H9 (cell line): ENCODE measurements around the gene RAB3GAP2. TPM values are rescaled to one million over a fixed set of nuclear protein-coding genes. Genes with fewer than 3 reads are reported as not detected.
A peak's percentile ranks its signal among the peaks of the same experiment; 100 is the strongest.

Experiments
- DNase-seq: peaks from one replicate; pipeline ENCODE4 v3.0.0-alpha.2; 2017
- H2AFZ ChIP-seq: one replicate; pipeline ENCODE4 v1.6.1; 2013; ENCODE audit warnings: mild to moderate bottlenecking, low read length, control low read depth, moderate library complexity
- H2AK5ac ChIP-seq: 2 replicates; pipeline ENCODE4 v1.6.1; 2013; ENCODE audit warnings: low read length, control low read depth, mixed read lengths; ENCODE audit not compliant: insufficient read length
- H2BK120ac ChIP-seq: one replicate; pipeline ENCODE4 v1.6.1; 2013; ENCODE audit warnings: low read depth, mild to moderate bottlenecking, low read length, control low read depth, inconsistent platforms; ENCODE audit not compliant: poor library complexity, severe bottlenecking
- H2BK12ac ChIP-seq: 2 replicates; pipeline ENCODE4 v1.6.1; 2013; ENCODE audit warnings: low read length, control low read depth, mixed read lengths, low read depth; ENCODE audit not compliant: insufficient read length
- H2BK15ac ChIP-seq: 2 replicates; pipeline ENCODE4 v1.6.1; 2013; ENCODE audit warnings: low read depth, low read length, control low read depth
- H2BK20ac ChIP-seq: one replicate; pipeline ENCODE4 v1.6.1; 2013; ENCODE audit warnings: low read depth, mild to moderate bottlenecking, low read length, control low read depth, inconsistent platforms; ENCODE audit not compliant: poor library complexity, severe bottlenecking
- H2BK5ac ChIP-seq: 2 replicates; pipeline ENCODE4 v1.6.1; 2013; ENCODE audit warnings: low read length, control low read depth, mixed read lengths; ENCODE audit not compliant: insufficient read length
- H3K14ac ChIP-seq: 2 replicates; pipeline ENCODE4 v1.6.1; 2013; ENCODE audit warnings: low read length, control low read depth; ENCODE audit not compliant: insufficient read depth
- H3K18ac ChIP-seq: 2 replicates; pipeline ENCODE4 v1.6.1; 2013; ENCODE audit warnings: low read depth, mild to moderate bottlenecking, mixed read lengths, low read length, control low read depth; ENCODE audit not compliant: insufficient read length
- H3K23ac ChIP-seq: 2 replicates; pipeline ENCODE4 v1.6.1; 2013; ENCODE audit warnings: low read length, control low read depth, mixed read lengths, low read depth; ENCODE audit not compliant: insufficient read length
- H3K23me2 ChIP-seq: 2 replicates; pipeline ENCODE4 v1.6.1; 2013; ENCODE audit warnings: low read depth, mild to moderate bottlenecking, mixed read lengths, low read length, control low read depth; ENCODE audit not compliant: insufficient read length, poor library complexity, severe bottlenecking
- H3K27ac ChIP-seq: 2 replicates; pipeline ENCODE4 v1.5.1; 2013; ENCODE audit warnings: low read length, control low read depth, mixed read lengths, low read depth; ENCODE audit not compliant: insufficient read length
- H3K27me3 ChIP-seq: 2 replicates; pipeline ENCODE4 v1.6.1; 2013; ENCODE audit warnings: low read length, control low read depth, inconsistent platforms; ENCODE audit not compliant: insufficient read depth
- H3K4ac ChIP-seq: 2 replicates; pipeline ENCODE4 v1.6.1; 2013; ENCODE audit warnings: low read depth, mild to moderate bottlenecking, control low read depth, inconsistent platforms, low read length, moderate library complexity
- H3K4me1 ChIP-seq: 2 replicates; pipeline ENCODE4 v1.6.1; 2013; ENCODE audit warnings: low read length, control low read depth, inconsistent platforms; ENCODE audit not compliant: insufficient read depth
- H3K4me2 ChIP-seq: 2 replicates; pipeline ENCODE4 v1.6.1; 2013; ENCODE audit warnings: low read length, control low read depth, mixed read lengths; ENCODE audit not compliant: insufficient read length, insufficient read depth
- H3K56ac ChIP-seq: 2 replicates; pipeline ENCODE4 v1.6.1; 2013; ENCODE audit warnings: low read depth, mild to moderate bottlenecking, mixed read lengths, low read length, control low read depth; ENCODE audit not compliant: insufficient read length
- H3K79me1 ChIP-seq: 2 replicates; pipeline ENCODE4 v1.6.1; 2013; ENCODE audit warnings: low read depth, mild to moderate bottlenecking, moderate library complexity, low read length, control low read depth, inconsistent platforms; ENCODE audit not compliant: insufficient read depth, poor library complexity, severe bottlenecking
- H3K79me2 ChIP-seq: 2 replicates; pipeline ENCODE4 v1.6.1; 2013; ENCODE audit warnings: low read length, control low read depth, inconsistent platforms; ENCODE audit not compliant: insufficient read depth
- H3K9ac ChIP-seq: 2 replicates; pipeline ENCODE4 v1.6.1; 2013; ENCODE audit warnings: low read length, control low read depth, mixed read lengths; ENCODE audit not compliant: insufficient read length; ENCODE audit errors: extremely low read depth
- H3K9me3 ChIP-seq: one replicate; pipeline ENCODE4 v1.6.1; 2013; ENCODE audit warnings: low read depth, low read length, inconsistent platforms; ENCODE audit not compliant: control insufficient read depth
- H3T11ph ChIP-seq: one replicate; pipeline ENCODE4 v1.6.1; 2013; ENCODE audit warnings: mild to moderate bottlenecking, low read length, control low read depth, inconsistent platforms
- H4K20me1 ChIP-seq: one replicate; pipeline ENCODE4 v1.6.1; 2013; ENCODE audit not compliant: control insufficient read depth, insufficient read length, insufficient read depth
- H4K5ac ChIP-seq: 2 replicates; pipeline ENCODE4 v1.6.1; 2013; ENCODE audit warnings: low read depth, mild to moderate bottlenecking, mixed read lengths, low read length, control low read depth; ENCODE audit not compliant: insufficient read length
- H4K8ac ChIP-seq: replicated peaks from 2 replicates; pipeline ENCODE4 v1.6.1; 2013; ENCODE audit warnings: low read length, control low read depth, mixed read lengths, low read depth; ENCODE audit not compliant: insufficient read length
- H4K91ac ChIP-seq: 2 replicates; pipeline ENCODE4 v1.6.1; 2013; ENCODE audit warnings: low read depth, mild to moderate bottlenecking, moderate library complexity, mixed read lengths, low read length, control low read depth; ENCODE audit not compliant: insufficient read length
- H3K27ac Mint-ChIP-seq, 3 experiments: 2 replicates in 2 of 3; 3 replicates in 1 of 3; pipeline ENCODE4 v1.8.0; 2020 to 2021; ENCODE audit warnings: mixed read lengths in 3 of 3, mild to moderate bottlenecking in 1 of 3, moderate library complexity in 1 of 3
- H3K27me3 Mint-ChIP-seq: 2 replicates; pipeline ENCODE4 v1.8.0; 2021; ENCODE audit warnings: low read depth, mild to moderate bottlenecking, moderate library complexity, mixed read lengths
- H3K36me3 Mint-ChIP-seq, 3 experiments: 2 replicates in 2 of 3; 3 replicates in 1 of 3; pipeline ENCODE4 v1.8.0; 2020 to 2021; ENCODE audit warnings: low read depth in 3 of 3, mixed read lengths in 3 of 3; ENCODE audit not compliant: insufficient read depth in 1 of 3
- H3K4me1 Mint-ChIP-seq, 2 experiments: 2 replicates each; pipeline ENCODE4 v1.8.0; 2020; ENCODE audit warnings: mixed read lengths in 2 of 2
- H3K4me3 Mint-ChIP-seq, 2 experiments: 2 replicates in 1 of 2; 3 replicates in 1 of 2; pipeline ENCODE4 v1.8.0; 2020 to 2021; ENCODE audit warnings: mild to moderate bottlenecking in 2 of 2, mixed read lengths in 2 of 2, moderate library complexity in 1 of 2
- H3K9me3 Mint-ChIP-seq, 2 experiments: 2 replicates in 1 of 2; 3 replicates in 1 of 2; pipeline ENCODE4 v1.8.0; 2020; ENCODE audit warnings: mild to moderate bottlenecking in 2 of 2, mixed read lengths in 2 of 2, moderate library complexity in 1 of 2
- CTCF ChIP-seq: fragments of 200-600 bp; sonication (generic); conservative IDR thresholded peaks from 3 replicates; pipeline ENCODE4 v1.8.0; 2021; ENCODE audit warnings: antibody characterized with exemption, mild to moderate bottlenecking
- WGBS: extraction: QIAGEN DNeasy Blood & Tissue Kit; methylation state at CpG from one replicate; pipeline ENCODE4 v1.1.7; 2013; ENCODE audit warnings: missing lambda C conversion rate, low lambda C conversion rate, mixed read lengths; ENCODE audit not compliant: insufficient read length; ENCODE audit errors: extremely low coverage; 5-methylcytosine and 5-hydroxymethylcytosine counted together
- total RNA-seq: library from RNA; stranded (reverse); gene quantifications from 2 replicates; pipeline ENCODE4 v1.2.1, GENCODE V29; 2021

Gene RAB3GAP2
- total RNA-seq, 1 experiment from 2014 or later, result 48.3 TPM

- no peak for TF ChIP-seq CTCF
- no peak overlapping the region for H2BK20ac ChIP-seq
Observed at GRCh38 chr1:220227393-220227792, 44.9 kb downstream of the RAB3GAP2 start.

More at GRCh38 chr1:220227393-220227792, 44.9 kb downstream of the RAB3GAP2 start:
- H3K23me2 ChIP-seq, result no peaks in the 10 kb centered on the region
- H4K20me1 ChIP-seq, result no peaks in the 10 kb centered on the region
- no peak overlapping the region for H3K14ac ChIP-seq
- Mint-ChIP-seq H3K4me3 (no peak overlapping the region), H3K9me3 (no peaks in the 10 kb centered on the region), H3K27me3 (no peaks in the 10 kb centered on the region), H3K36me3 (peaks cover 2 to 4% (median 4%) of the 10 kb centered on the region in 3 experiments; a peak in 5 of 7 replicates), H3K27ac (peak overlapping the region in 2 of 3 experiments; percentile 25 to 40; a peak in 2 of 7 replicates), H3K4me1 (peaks cover 47 to 57% of the 10 kb centered on the region in 2 experiments)
- no peak overlapping the region for H3K23ac ChIP-seq
- no peak overlapping the region for H2BK12ac ChIP-seq
- WGBS, result no CpG with 5 or more reads among the region's 4 CpGs
- H3K79me1 ChIP-seq, result peaks cover 3% of the 10 kb centered on the region
- no peak overlapping the region for H2BK120ac ChIP-seq
- no peak overlapping the region for H3K4me2 ChIP-seq
- no peaks in the 10 kb centered on the region for H3K9me3 ChIP-seq
- H3K18ac ChIP-seq, result no peak overlapping the region
- H2BK5ac ChIP-seq, result no peak overlapping the region
- no peak overlapping the region for H3K4ac ChIP-seq
- H2AFZ ChIP-seq, result no peak overlapping the region
- no peak overlapping the region for H3K27ac ChIP-seq
- no peak overlapping the region for H3K56ac ChIP-seq
- H3K9ac ChIP-seq, result no peak overlapping the region
- H3K79me2 ChIP-seq, result peaks cover 6% of the 10 kb centered on the region; the same call in 1 of the 2 replicates
- no peak overlapping the region for H4K91ac ChIP-seq
- no peak overlapping the region for H4K8ac ChIP-seq
- peaks cover 3% of the 10 kb centered on the region; the same call in 1 of the 2 replicates for H3K4me1 ChIP-seq
- DNase-seq, result no peak
- H2AK5ac ChIP-seq, result no peak overlapping the region
- H4K5ac ChIP-seq, result no peak overlapping the region
- H2BK15ac ChIP-seq, result no peak overlapping the region
- no peak overlapping the region for H3T11ph ChIP-seq
- no peaks in the 10 kb centered on the region for H3K27me3 ChIP-seq
